HG02840 (cell line): ENCODE measurements around the gene NDUFB11.

Experiments
- ATAC-seq: cut with Tn5 transposase; IDR thresholded peaks from one replicate; pipeline ENCODE4 v1.9.1; 2021; ENCODE audit warnings: mild to moderate bottlenecking, moderate library complexity, moderate number of reproducible peaks; ENCODE audit not compliant: unreplicated experiment, low FRiP score

Gene NDUFB11

GRCh38 chrX:47093860-47094259, 50.6 kb downstream of the NDUFB11 start:
- ATAC-seq, result no peak

- ATAC-seq, result no peak
Measured at GRCh38 chrX:47093248-47093647, 51.3 kb downstream of the NDUFB11 start.
